T-helper 2 cell treated with Interferon-gamma antibody and Interleukin-4, amounts not matched to agents 5 μg/mL and 100 μg/mL, for 36 hours (primary cell): ENCODE results near the gene VPS13D.

ENCODE experiments used
- DNase-seq: peaks from one replicate; pipeline ENCODE4 v3.0.0; 2021; ENCODE audit warnings: low spot score
- H3K27ac Mint-ChIP-seq: one replicate; pipeline ENCODE4 v1.8.0; 2021; ENCODE audit warnings: mild to moderate bottlenecking, mixed read lengths
- H3K27me3 Mint-ChIP-seq: one replicate; pipeline ENCODE4 v1.8.0; 2021; ENCODE audit warnings: low read depth, mixed read lengths
- H3K36me3 Mint-ChIP-seq: one replicate; pipeline ENCODE4 v1.8.0; 2021; ENCODE audit warnings: low read depth, mixed read lengths
- H3K4me1 Mint-ChIP-seq: one replicate; pipeline ENCODE4 v1.8.0; 2021; ENCODE audit warnings: low read depth, mixed read lengths
- H3K4me3 Mint-ChIP-seq: one replicate; pipeline ENCODE4 v1.8.0; 2022; ENCODE audit warnings: mild to moderate bottlenecking, moderate library complexity, mixed read lengths
- H3K9me3 Mint-ChIP-seq: one replicate; pipeline ENCODE4 v1.8.0; 2021; ENCODE audit warnings: mixed read lengths

Gene VPS13D

GRCh38 chr1:12230549-12231275, 882 bp downstream of the VPS13D start:
- DNase-seq: no peak
- peaks cover 5% of the 10 kb centered on the region for H3K36me3 Mint-ChIP-seq
- H3K27me3 Mint-ChIP-seq: peaks cover 6% of the 10 kb centered on the region
- H3K4me3 Mint-ChIP-seq: peak overlapping the region; percentile 86
- peak overlapping the region; percentile 65 for H3K27ac Mint-ChIP-seq
- H3K9me3 Mint-ChIP-seq: no peaks in the 10 kb centered on the region
- peaks cover 10% of the 10 kb centered on the region for H3K4me1 Mint-ChIP-seq

GRCh38 chr1:12231276-12231595, 1.4 kb downstream of the VPS13D start:
- DNase-seq: no peak
- Mint-ChIP-seq H3K27me3 (peaks cover 6% of the 10 kb centered on the region), H3K27ac (no peak overlapping the region), H3K36me3 (peaks cover 5% of the 10 kb centered on the region), H3K4me3 (peak overlapping the region; percentile 86), H3K9me3 (no peaks in the 10 kb centered on the region), H3K4me1 (peaks cover 10% of the 10 kb centered on the region)

DNA sequence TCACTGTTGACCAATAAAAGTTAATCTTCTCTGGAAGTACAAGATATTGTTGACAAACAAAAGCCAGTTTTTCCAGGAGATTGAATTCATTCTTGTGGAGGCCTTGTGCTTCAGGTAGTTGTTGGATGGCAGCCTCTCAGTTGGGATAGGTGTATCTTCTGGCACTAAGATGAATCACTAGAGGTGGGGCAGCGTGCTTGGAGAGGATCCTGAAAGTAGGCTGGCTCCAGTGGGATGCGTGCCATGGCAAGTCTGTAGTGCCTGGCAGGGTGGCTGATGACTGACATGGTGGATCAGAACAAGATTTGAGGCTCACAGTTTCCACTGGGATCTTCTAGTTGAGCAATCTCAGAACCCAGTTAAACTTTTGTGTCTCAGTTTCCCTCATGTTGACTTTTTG, 2.4 kb downstream of the VPS13D start:
- Mint-ChIP-seq H3K4me3 (peak overlapping the region; percentile 46), H3K36me3 (peaks cover 10% of the 10 kb centered on the region), H3K27ac (no peak overlapping the region), H3K27me3 (peaks cover 5% of the 10 kb centered on the region), H3K4me1 (peaks cover 10% of the 10 kb centered on the region), H3K9me3 (no peaks in the 10 kb centered on the region)
- no peak for DNase-seq

- Mint-ChIP-seq H3K27ac (no peak overlapping the region), H3K4me1 (no peaks in the 10 kb centered on the region), H3K9me3 (no peaks in the 10 kb centered on the region), H3K4me3 (no peak overlapping the region), H3K27me3 (no peaks in the 10 kb centered on the region), H3K36me3 (peaks cover 21% of the 10 kb centered on the region)
- no peak for DNase-seq
These were observed 14.2 kb downstream of the VPS13D start for GRCh38 chr1:12244078-12244477.

DNA sequence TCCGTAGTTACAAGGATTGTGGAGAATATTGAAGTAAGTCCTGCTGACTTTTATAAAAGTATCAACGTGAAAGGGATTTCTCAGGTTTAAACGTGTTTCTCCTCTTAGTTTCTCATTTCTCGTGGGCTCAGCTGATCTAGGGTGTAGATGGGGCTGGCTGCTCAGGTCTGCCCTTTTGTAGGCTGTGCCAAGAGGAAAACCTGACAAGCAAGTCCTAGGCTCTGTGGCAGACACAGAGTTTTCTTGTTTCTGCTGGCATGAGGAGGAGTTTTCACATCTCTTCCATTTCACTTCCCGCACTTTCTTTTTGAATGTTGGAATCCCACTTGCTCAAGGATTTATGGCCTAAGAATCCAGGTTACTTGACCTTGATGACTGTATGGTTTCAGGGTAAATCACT, 14.8 kb downstream of the VPS13D start:
- Mint-ChIP-seq H3K27me3 (no peaks in the 10 kb centered on the region), H3K27ac (no peak overlapping the region), H3K9me3 (no peaks in the 10 kb centered on the region), H3K4me3 (no peak overlapping the region), H3K4me1 (no peaks in the 10 kb centered on the region), H3K36me3 (peaks cover 26% of the 10 kb centered on the region)
- DNase-seq: no peak

DNA sequence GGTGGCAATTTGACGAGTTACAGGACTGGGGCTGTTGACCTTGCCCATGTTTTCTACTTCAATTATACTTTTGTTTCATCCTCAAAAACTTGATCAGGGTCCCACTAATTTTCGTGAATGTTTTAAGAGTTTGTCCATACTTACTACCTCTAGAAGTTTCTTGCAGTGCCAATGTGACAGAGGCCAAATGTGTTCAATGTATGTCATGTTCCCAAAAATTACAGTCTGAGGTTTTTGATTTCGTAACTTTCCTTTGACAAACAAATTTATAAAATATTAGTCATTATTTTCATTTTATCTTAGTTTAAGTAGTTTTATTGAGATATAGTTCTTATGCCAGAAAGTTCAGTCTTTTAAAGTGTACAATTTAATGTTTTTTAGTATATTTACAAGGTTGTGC, 15.3 kb downstream of the VPS13D start:
- no peak overlapping the region for H3K27ac Mint-ChIP-seq
- H3K36me3 Mint-ChIP-seq: peaks cover 30% of the 10 kb centered on the region
- no peaks in the 10 kb centered on the region for H3K27me3 Mint-ChIP-seq
- DNase-seq: no peak
- no peaks in the 10 kb centered on the region for H3K4me1 Mint-ChIP-seq
- H3K4me3 Mint-ChIP-seq: no peak overlapping the region
- H3K9me3 Mint-ChIP-seq: no peaks in the 10 kb centered on the region

- no peak for DNase-seq
- no peaks in the 10 kb centered on the region for H3K9me3 Mint-ChIP-seq
- H3K27ac Mint-ChIP-seq: no peak overlapping the region
- peaks cover 32% of the 10 kb centered on the region for H3K36me3 Mint-ChIP-seq
- no peaks in the 10 kb centered on the region for H3K4me1 Mint-ChIP-seq
- no peaks in the 10 kb centered on the region for H3K27me3 Mint-ChIP-seq
- no peak overlapping the region for H3K4me3 Mint-ChIP-seq
These were observed 15.9 kb downstream of the VPS13D start for GRCh38 chr1:12245733-12246132.

- Mint-ChIP-seq H3K4me1 (no peaks in the 10 kb centered on the region), H3K9me3 (no peaks in the 10 kb centered on the region), H3K27ac (no peak overlapping the region), H3K36me3 (peaks cover 38% of the 10 kb centered on the region), H3K27me3 (no peaks in the 10 kb centered on the region), H3K4me3 (no peak overlapping the region)
- DNase-seq: no peak
These were observed 16.8 kb downstream of the VPS13D start for GRCh38 chr1:12246584-12246983.

DNA sequence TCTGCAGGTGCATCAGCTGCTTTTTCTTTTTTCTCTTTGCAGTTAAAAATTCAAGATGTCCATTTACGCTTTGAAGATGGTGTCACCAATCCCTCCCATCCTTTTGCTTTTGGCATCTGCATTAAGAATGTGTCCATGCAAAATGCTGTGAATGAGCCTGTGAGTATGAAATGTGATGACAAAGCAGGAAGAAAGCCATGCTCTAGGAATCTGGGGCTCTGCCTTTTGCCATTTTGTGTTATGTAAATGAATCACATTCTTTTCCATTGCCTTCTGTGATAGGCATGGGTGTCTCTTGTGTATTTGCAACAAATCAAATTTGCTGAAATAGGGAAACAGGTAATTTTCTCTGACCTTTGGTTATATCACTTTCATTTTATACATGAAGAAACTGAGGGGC, 19.4 kb downstream of the VPS13D start:
- peaks cover 42% of the 10 kb centered on the region for H3K36me3 Mint-ChIP-seq
- H3K4me1 Mint-ChIP-seq: no peaks in the 10 kb centered on the region
- H3K4me3 Mint-ChIP-seq: no peak overlapping the region
- DNase-seq: no peak
- no peak overlapping the region for H3K27ac Mint-ChIP-seq
- no peaks in the 10 kb centered on the region for H3K27me3 Mint-ChIP-seq
- no peaks in the 10 kb centered on the region for H3K9me3 Mint-ChIP-seq

DNA sequence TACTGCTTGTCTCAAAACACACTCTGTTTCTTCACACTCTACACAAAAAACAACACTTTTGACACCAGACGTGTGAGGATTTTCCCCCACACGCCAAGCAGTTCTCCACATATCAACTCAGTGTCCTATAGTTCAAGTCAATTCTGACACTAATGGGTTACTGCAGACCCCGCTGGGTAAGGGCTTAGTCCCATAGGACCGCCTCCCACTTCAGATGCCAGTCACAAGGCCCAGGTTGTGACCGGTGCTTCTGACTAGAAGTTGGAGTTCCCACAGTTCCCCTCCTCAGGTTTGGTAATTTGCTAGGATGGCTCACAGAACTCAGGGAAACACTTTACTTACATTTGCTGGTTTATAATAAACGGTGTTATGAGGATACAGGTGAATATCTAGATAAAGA, 19.9 kb downstream of the VPS13D start:
- no peaks in the 10 kb centered on the region for H3K4me1 Mint-ChIP-seq

DNA sequence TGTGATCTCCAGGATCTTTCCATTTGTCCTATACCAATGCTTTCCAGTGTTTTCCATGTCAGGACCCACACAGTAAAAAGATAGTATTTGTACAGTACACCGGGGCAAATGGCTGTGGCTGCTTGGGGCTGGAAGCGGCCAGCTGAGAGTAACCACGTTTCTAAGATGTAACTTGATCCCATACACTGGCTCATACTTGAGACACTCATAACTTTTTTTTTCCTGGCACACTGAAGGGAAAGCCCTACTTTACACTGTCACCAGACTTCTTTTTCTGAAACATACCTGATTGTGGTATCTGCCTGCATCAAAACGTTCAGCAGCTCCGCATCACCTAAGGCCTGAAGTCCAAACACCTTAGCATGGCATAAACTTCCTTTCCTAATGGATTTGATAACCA, 21.6 kb downstream of the VPS13D start:
- Mint-ChIP-seq H3K27me3 (no peaks in the 10 kb centered on the region), H3K27ac (no peak overlapping the region), H3K36me3 (peaks cover 33% of the 10 kb centered on the region), H3K9me3 (no peaks in the 10 kb centered on the region), H3K4me3 (no peak overlapping the region), H3K4me1 (no peaks in the 10 kb centered on the region)
- DNase-seq: no peak

More for the DNA sequence above, 19.9 kb downstream of the VPS13D start:
- Mint-ChIP-seq H3K36me3 (peaks cover 40% of the 10 kb centered on the region), H3K4me3 (no peak overlapping the region), H3K27me3 (no peaks in the 10 kb centered on the region), H3K9me3 (no peaks in the 10 kb centered on the region), H3K27ac (no peak overlapping the region)
- no peak for DNase-seq

- no peaks in the 10 kb centered on the region for H3K9me3 Mint-ChIP-seq
- H3K27ac Mint-ChIP-seq: no peak overlapping the region
- no peak overlapping the region for H3K4me3 Mint-ChIP-seq
- DNase-seq: no peak
- peaks cover 1% of the 10 kb centered on the region for H3K4me1 Mint-ChIP-seq
- no peaks in the 10 kb centered on the region for H3K27me3 Mint-ChIP-seq
- H3K36me3 Mint-ChIP-seq: peaks cover 35% of the 10 kb centered on the region
These were observed 26.1 kb downstream of the VPS13D start for GRCh38 chr1:12255913-12256312.

DNA sequence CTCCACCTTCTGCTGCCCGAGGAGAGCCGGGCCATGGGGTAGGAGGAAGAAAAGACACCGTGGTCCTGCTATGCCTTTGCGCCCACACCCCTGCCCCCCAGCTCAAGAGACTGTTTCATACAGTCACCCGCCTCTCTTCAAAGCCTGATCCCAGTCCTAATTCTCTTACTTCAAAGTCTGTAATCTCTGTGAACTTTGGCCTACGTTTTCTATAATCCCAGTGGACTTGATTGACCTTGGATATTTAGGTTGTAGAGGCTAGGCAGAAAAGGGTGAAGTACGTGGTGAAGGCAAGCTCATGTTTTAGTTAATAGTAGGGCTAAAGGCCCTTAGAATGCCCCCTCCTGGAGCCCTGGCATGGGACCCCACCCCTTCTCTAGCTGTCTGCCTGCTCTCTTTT, 28.4 kb downstream of the VPS13D start:
- no peak overlapping the region for H3K27ac Mint-ChIP-seq
- H3K36me3 Mint-ChIP-seq: peaks cover 42% of the 10 kb centered on the region
- no peaks in the 10 kb centered on the region for H3K27me3 Mint-ChIP-seq

GRCh38 chr1:12269351-12269750, 39.5 kb downstream of the VPS13D start:
- H3K4me1 Mint-ChIP-seq: peaks cover 17% of the 10 kb centered on the region
- H3K36me3 Mint-ChIP-seq: peaks cover 55% of the 10 kb centered on the region
- H3K4me3 Mint-ChIP-seq: no peak overlapping the region
- DNase-seq: no peak
- no peak overlapping the region for H3K27ac Mint-ChIP-seq
- no peaks in the 10 kb centered on the region for H3K9me3 Mint-ChIP-seq
- H3K27me3 Mint-ChIP-seq: no peaks in the 10 kb centered on the region

More for the DNA sequence above, 28.4 kb downstream of the VPS13D start:
- no peaks in the 10 kb centered on the region for H3K9me3 Mint-ChIP-seq
- H3K4me3 Mint-ChIP-seq: no peak overlapping the region
- DNase-seq: no peak
- peaks cover 1% of the 10 kb centered on the region for H3K4me1 Mint-ChIP-seq

GRCh38 chr1:12271033-12271432, 41.2 kb downstream of the VPS13D start:
- no peaks in the 10 kb centered on the region for H3K27me3 Mint-ChIP-seq
- H3K9me3 Mint-ChIP-seq: no peaks in the 10 kb centered on the region
- H3K4me1 Mint-ChIP-seq: peaks cover 12% of the 10 kb centered on the region
- H3K36me3 Mint-ChIP-seq: peaks cover 49% of the 10 kb centered on the region
- no peak overlapping the region for H3K27ac Mint-ChIP-seq
- no peak for DNase-seq
- H3K4me3 Mint-ChIP-seq: no peak overlapping the region
